ENCODE measurements around the gene PDZD4. TPM values are rescaled to one million over a fixed set of nuclear protein-coding genes. Genes with fewer than 3 reads are reported as not detected.

Gene PDZD4
- total and polyA plus RNA-seq, 2 experiments from 2014 or later, result 30.5 to 230 TPM

- H2AFZ ChIP-seq, result no peak overlapping the region
Observed at GRCh38 chrX:153792368-153792767, 38.0 kb downstream of the PDZD4 start.

DNA sequence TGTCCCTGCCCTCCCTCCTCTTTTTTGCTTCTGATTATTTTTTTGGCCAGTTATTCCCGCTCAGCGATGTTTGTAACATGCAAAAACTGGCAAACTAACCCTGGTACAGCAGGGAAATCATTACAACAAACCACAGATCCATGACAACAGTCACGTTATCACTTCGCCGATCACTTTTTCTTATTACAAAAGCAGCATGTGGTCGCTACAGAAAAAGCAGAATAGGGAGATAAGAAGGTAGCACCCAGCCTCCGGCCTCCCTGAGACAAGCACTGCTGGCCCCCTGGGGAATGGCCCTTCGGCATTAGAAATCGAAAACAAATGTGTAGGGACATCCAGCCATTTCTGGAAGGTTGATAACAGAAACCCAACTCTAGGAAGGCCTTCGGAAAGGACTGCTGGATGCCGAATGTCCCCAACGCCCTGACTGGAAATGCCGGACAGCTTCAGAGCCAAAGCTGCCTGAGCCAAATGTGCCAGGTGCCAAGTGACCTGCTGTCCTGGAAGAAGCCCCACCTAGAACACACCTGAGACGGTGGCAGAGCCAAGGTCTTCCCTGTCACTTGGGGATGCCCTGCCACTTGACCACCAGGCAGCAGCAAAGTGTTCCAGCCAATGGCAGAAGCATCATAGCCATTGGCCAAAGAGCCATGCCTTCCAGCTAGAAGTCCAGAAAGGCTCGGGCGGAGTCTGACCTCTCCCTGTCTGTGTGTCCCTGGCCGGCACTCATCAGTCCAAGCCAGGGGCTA is 39.1 kb downstream of the PDZD4 start:
- H3K27ac ChIP-seq (ENCODE audit: low read depth), result no peak overlapping the region
- no peak overlapping the region for H3K4me3 Mint-ChIP-seq
- H3K4me1 ChIP-seq (ENCODE audit: insufficient read depth), result no peaks in the 10 kb centered on the region
- H3K36me3 ChIP-seq (ENCODE audit: insufficient read depth), result no peaks in the 10 kb centered on the region
- H3K9me3 Mint-ChIP-seq, result no peaks in the 10 kb centered on the region
- no peak overlapping the region for H3K4me2 ChIP-seq
- DNase-seq (ENCODE audit: low spot score), result no peak
- H3K4me1 Mint-ChIP-seq, result peaks cover 15% of the 10 kb centered on the region
- no peaks in the 10 kb centered on the region for H3K27me3 ChIP-seq (ENCODE audit: insufficient read depth)
- H3K27me3 Mint-ChIP-seq (ENCODE audit: insufficient read depth, low read depth, poor library complexity), result peaks cover 4% of the 10 kb centered on the region
- no peak for ATAC-seq
- H3K79me2 ChIP-seq (replicated peaks; ENCODE audit: insufficient read depth), result peaks cover 35% of the 10 kb centered on the region
- H4K20me1 ChIP-seq (replicated peaks; ENCODE audit: insufficient read depth), result no peaks in the 10 kb centered on the region
- no peak overlapping the region for H3K27ac Mint-ChIP-seq
- no peak overlapping the region for H2AFZ ChIP-seq
- H3K9me2 ChIP-seq (ENCODE audit: insufficient read depth), result no peaks in the 10 kb centered on the region
- peaks cover 11% of the 10 kb centered on the region; the same call in 2 of the 3 replicates for H3K36me3 Mint-ChIP-seq (ENCODE audit: low read depth)
- no peaks in the 10 kb centered on the region for H3F3A ChIP-seq (replicated peaks; ENCODE audit: low read depth)
- no peak overlapping the region for H3K4me3 ChIP-seq
- TF ChIP-seq, protein P1, sequence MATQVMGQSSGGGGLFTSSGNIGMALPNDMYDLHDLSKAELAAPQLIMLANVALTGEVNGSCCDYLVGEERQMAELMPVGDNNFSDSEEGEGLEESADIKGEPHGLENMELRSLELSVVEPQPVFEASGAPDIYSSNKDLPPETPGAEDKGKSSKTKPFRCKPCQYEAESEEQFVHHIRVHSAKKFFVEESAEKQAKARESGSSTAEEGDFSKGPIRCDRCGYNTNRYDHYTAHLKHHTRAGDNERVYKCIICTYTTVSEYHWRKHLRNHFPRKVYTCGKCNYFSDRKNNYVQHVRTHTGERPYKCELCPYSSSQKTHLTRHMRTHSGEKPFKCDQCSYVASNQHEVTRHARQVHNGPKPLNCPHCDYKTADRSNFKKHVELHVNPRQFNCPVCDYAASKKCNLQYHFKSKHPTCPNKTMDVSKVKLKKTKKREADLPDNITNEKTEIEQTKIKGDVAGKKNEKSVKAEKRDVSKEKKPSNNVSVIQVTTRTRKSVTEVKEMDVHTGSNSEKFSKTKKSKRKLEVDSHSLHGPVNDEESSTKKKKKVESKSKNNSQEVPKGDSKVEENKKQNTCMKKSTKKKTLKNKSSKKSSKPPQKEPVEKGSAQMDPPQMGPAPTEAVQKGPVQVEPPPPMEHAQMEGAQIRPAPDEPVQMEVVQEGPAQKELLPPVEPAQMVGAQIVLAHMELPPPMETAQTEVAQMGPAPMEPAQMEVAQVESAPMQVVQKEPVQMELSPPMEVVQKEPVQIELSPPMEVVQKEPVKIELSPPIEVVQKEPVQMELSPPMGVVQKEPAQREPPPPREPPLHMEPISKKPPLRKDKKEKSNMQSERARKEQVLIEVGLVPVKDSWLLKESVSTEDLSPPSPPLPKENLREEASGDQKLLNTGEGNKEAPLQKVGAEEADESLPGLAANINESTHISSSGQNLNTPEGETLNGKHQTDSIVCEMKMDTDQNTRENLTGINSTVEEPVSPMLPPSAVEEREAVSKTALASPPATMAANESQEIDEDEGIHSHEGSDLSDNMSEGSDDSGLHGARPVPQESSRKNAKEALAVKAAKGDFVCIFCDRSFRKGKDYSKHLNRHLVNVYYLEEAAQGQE (IDR thresholded peaks at IDR 0.05; ENCODE audit: unreplicated experiment), result no peak
- TF ChIP-seq NANOG (IDR thresholded peaks at IDR 0.05; ENCODE audit: borderline replicate concordance), result no peak
- TF ChIP-seq ZNF331 (CRISPR knock-in tag; IDR thresholded peaks at IDR 0.05; ENCODE audit: low read depth), result no peak
- TF ChIP-seq JUNB (IDR thresholded peaks at IDR 0.05; ENCODE audit: unreplicated experiment), result no peak
- TF ChIP-seq ZNF114 (CRISPR knock-in tag; IDR thresholded peaks at IDR 0.05), result no peak
- TF ChIP-seq CREB1 (CRISPR knock-in tag; IDR thresholded peaks at IDR 0.05; ENCODE audit: low read depth), result no peak
- no peak for TF ChIP-seq EZH2phosphoT487 (IDR thresholded peaks at IDR 0.05; ENCODE audit: unreplicated experiment)
- no peak for TF ChIP-seq EZH2 (IDR thresholded peaks at IDR 0.05; ENCODE audit: low read depth, unreplicated experiment)
- no peak for TF ChIP-seq POLR2AphosphoS5 (IDR thresholded peaks at IDR 0.05; ENCODE audit: low read depth)
- TF ChIP-seq, protein P2, sequence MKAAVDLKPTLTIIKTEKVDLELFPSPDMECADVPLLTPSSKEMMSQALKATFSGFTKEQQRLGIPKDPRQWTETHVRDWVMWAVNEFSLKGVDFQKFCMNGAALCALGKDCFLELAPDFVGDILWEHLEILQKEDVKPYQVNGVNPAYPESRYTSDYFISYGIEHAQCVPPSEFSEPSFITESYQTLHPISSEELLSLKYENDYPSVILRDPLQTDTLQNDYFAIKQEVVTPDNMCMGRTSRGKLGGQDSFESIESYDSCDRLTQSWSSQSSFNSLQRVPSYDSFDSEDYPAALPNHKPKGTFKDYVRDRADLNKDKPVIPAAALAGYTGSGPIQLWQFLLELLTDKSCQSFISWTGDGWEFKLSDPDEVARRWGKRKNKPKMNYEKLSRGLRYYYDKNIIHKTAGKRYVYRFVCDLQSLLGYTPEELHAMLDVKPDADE (IDR thresholded peaks at IDR 0.05), result no peak

More at GRCh38 chrX:153792368-153792767, 38.0 kb downstream of the PDZD4 start:
- H3K79me2 ChIP-seq (replicated peaks; ENCODE audit: insufficient read depth), result peaks cover 36% of the 10 kb centered on the region
- Mint-ChIP-seq H3K27me3 (ENCODE audit: insufficient read depth, low read depth, poor library complexity) (peaks cover 4% of the 10 kb centered on the region), H3K9me3 (no peaks in the 10 kb centered on the region), H3K4me1 (peaks cover 17% of the 10 kb centered on the region), H3K4me3 (no peak overlapping the region), H3K36me3 (ENCODE audit: low read depth) (peaks cover 18% of the 10 kb centered on the region), H3K27ac (no peak overlapping the region)
- H3K27me3 ChIP-seq (ENCODE audit: insufficient read depth), result no peaks in the 10 kb centered on the region
- 0 out of 2 replicates have a peak, but pooled peaks cover 3% of the 10 kb centered on the region for H4K20me1 ChIP-seq (replicated peaks; ENCODE audit: insufficient read depth)
- H3K9me2 ChIP-seq (ENCODE audit: insufficient read depth), result no peaks in the 10 kb centered on the region
- ATAC-seq (no peak), DNase-seq (ENCODE audit: low spot score) (no peak)
- no peaks in the 10 kb centered on the region for H3K36me3 ChIP-seq (ENCODE audit: insufficient read depth)
- no peak overlapping the region for H3K27ac ChIP-seq (ENCODE audit: low read depth)
- TF ChIP-seq ZNF331 (CRISPR knock-in tag; IDR thresholded peaks at IDR 0.05; ENCODE audit: low read depth), result no peak
- no peak for TF ChIP-seq CREB1 (CRISPR knock-in tag; IDR thresholded peaks at IDR 0.05; ENCODE audit: low read depth)
- TF ChIP-seq CTCF (conservative IDR thresholded peaks at IDR 0.05; ENCODE audit: low read depth in 2 of 2), result no peak
- no peak for TF ChIP-seq EZH2phosphoT487 (IDR thresholded peaks at IDR 0.05; ENCODE audit: unreplicated experiment)
- no peak for TF ChIP-seq POLR2AphosphoS5 (IDR thresholded peaks at IDR 0.05; ENCODE audit: low read depth)
- TF ChIP-seq, protein P2 (IDR thresholded peaks at IDR 0.05), result no peak
- TF ChIP-seq STAT1 (IDR thresholded peaks at IDR 0.05; ENCODE audit: unreplicated experiment), result no peak
- no peak overlapping the region for H3K4me2 ChIP-seq
- no peak overlapping the region for H3K4me3 ChIP-seq
- no peaks in the 10 kb centered on the region for H3K4me1 ChIP-seq (ENCODE audit: insufficient read depth)
- no peaks in the 10 kb centered on the region for H3F3A ChIP-seq (replicated peaks; ENCODE audit: low read depth)

Measured in GM23338 (cell line).